ENCODE measurements around the gene SLC25A44. TPM values are rescaled to one million over a fixed set of nuclear protein-coding genes. Genes with fewer than 3 reads are reported as not detected.

SLC25A44 gene
- polyA plus RNA-seq, 1 donor from 2014 or later, result 13.7 TPM

GRCh38 chr1:156238248-156238647 is 44.3 kb downstream of the SLC25A44 start:
- no peak overlapping the region for H3K4me3 ChIP-seq (ENCODE audit: low read length)
- H3K9me2 ChIP-seq (ENCODE audit: insufficient read depth, low read length), result no peaks in the 10 kb centered on the region
- H3K9ac ChIP-seq (ENCODE audit: low read length), result no peak overlapping the region
- H3K36me3 ChIP-seq (ENCODE audit: insufficient read depth, low read length), result no peaks in the 10 kb centered on the region
- TF ChIP-seq CTCF (IDR thresholded peaks at IDR 0.05; ENCODE audit: poor library complexity, severe bottlenecking) (no peak), MXI1 (conservative IDR thresholded peaks at IDR 0.05; ENCODE audit: poor library complexity, severe bottlenecking) (no peak), TAF1 (IDR thresholded peaks at IDR 0.05; ENCODE audit: low read depth) (no peak), EP300 (conservative IDR thresholded peaks at IDR 0.05; ENCODE audit: poor library complexity, severe bottlenecking) (no peak), SMC3 (conservative IDR thresholded peaks at IDR 0.05; ENCODE audit: poor library complexity) (no peak), EZH2 (IDR thresholded peaks at IDR 0.05; ENCODE audit: borderline replicate concordance, insufficient read depth, low read length, poor library complexity, severe bottlenecking) (no peak), POLR2AphosphoS5 (IDR thresholded peaks at IDR 0.05) (no peak), RAD21 (conservative IDR thresholded peaks at IDR 0.05) (no peak), REST (IDR thresholded peaks at IDR 0.05; ENCODE audit: borderline replicate concordance) (no peak)
- H3K79me2 ChIP-seq (replicated peaks; ENCODE audit: insufficient read depth, low read length), result no peaks in the 10 kb centered on the region
- H3K27ac ChIP-seq (ENCODE audit: low read length), result no peak overlapping the region
- H2AFZ ChIP-seq (ENCODE audit: low read depth, low read length), result no peak overlapping the region
- H3K27me3 ChIP-seq (ENCODE audit: insufficient read depth, low read depth, low read length), result no peaks in the 10 kb centered on the region
- no peaks in the 10 kb centered on the region for H3K9me3 ChIP-seq (ENCODE audit: low read length)
- H3K4me2 ChIP-seq (ENCODE audit: low read length), result no peak overlapping the region
- no peaks in the 10 kb centered on the region for H4K20me1 ChIP-seq (ENCODE audit: insufficient read depth)
- no peaks in the 10 kb centered on the region for H3F3A ChIP-seq (ENCODE audit: insufficient read depth, low read length, poor library complexity, severe bottlenecking)

- no peaks in the 10 kb centered on the region for H3K9me3 ChIP-seq (ENCODE audit: low read length)
- H3K36me3 ChIP-seq (ENCODE audit: insufficient read depth, low read length), result no peaks in the 10 kb centered on the region
These were observed 47.5 kb downstream of the SLC25A44 start for GRCh38 chr1:156241311-156241811.

More at GRCh38 chr1:156241311-156241811, 47.5 kb downstream of the SLC25A44 start:
- TF ChIP-seq MXI1 (conservative IDR thresholded peaks at IDR 0.05; ENCODE audit: poor library complexity, severe bottlenecking), result no peak
- TF ChIP-seq RAD21 (conservative IDR thresholded peaks at IDR 0.05), result no peak
- TF ChIP-seq EZH2 (IDR thresholded peaks at IDR 0.05; ENCODE audit: borderline replicate concordance, insufficient read depth, low read length, poor library complexity, severe bottlenecking), result no peak
- TF ChIP-seq CTCF (IDR thresholded peaks at IDR 0.05; ENCODE audit: poor library complexity, severe bottlenecking), result no peak
- no peak for TF ChIP-seq TAF1 (IDR thresholded peaks at IDR 0.05; ENCODE audit: low read depth)
- no peak for TF ChIP-seq REST (IDR thresholded peaks at IDR 0.05; ENCODE audit: borderline replicate concordance)
- no peak for TF ChIP-seq SMC3 (conservative IDR thresholded peaks at IDR 0.05; ENCODE audit: poor library complexity)
- no peak for TF ChIP-seq POLR2AphosphoS5 (IDR thresholded peaks at IDR 0.05)
- TF ChIP-seq EP300 (conservative IDR thresholded peaks at IDR 0.05; ENCODE audit: poor library complexity, severe bottlenecking), result no peak
- Histone ChIP-seq H3K4me2 (ENCODE audit: low read length) (no peak overlapping the region), H4K20me1 (ENCODE audit: insufficient read depth) (no peaks in the 10 kb centered on the region), H3K9ac (ENCODE audit: low read length) (no peak overlapping the region), H3K4me3 (ENCODE audit: low read length) (no peak overlapping the region), H2AFZ (ENCODE audit: low read depth, low read length) (no peak overlapping the region), H3K79me2 (replicated peaks; ENCODE audit: insufficient read depth, low read length) (no peaks in the 10 kb centered on the region), H3K27me3 (ENCODE audit: insufficient read depth, low read depth, low read length) (no peaks in the 10 kb centered on the region), H3K9me2 (ENCODE audit: insufficient read depth, low read length) (no peaks in the 10 kb centered on the region), H3K27ac (ENCODE audit: low read length) (no peak overlapping the region), H3F3A (ENCODE audit: insufficient read depth, low read length, poor library complexity, severe bottlenecking) (no peaks in the 10 kb centered on the region)
